Measurements from ENCODE around the gene MOK. TPM values are rescaled to one million over a fixed set of nuclear protein-coding genes. Genes with fewer than 3 reads are reported as not detected.
A peak's percentile ranks its signal among the peaks of the same experiment; 100 is the strongest.

MOK gene
- total and polyA plus RNA-seq, 2 of the 4 experiments (the other 2 are of a cell fraction) = 16.8 to 48.5 TPM

- H3K4me1 ChIP-seq (ENCODE audit: control insufficient read depth, insufficient read depth, low read length) = peaks cover 4% of the 10 kb centered on the region
- CTCF ChIA-PET = interaction anchor here (0.8 kb wide), 1 partner anchor 75 kb away, joined by 3 read pairs; no protein-coding TSS in a partner anchor
- H3K4ac ChIP-seq (ENCODE audit: low read depth, low read length) = peak overlapping the region; percentile 39; the same call in 1 of the 2 replicates
- DNase-seq (no peak), ATAC-seq (ENCODE audit: low read depth) (no peak)
- no peak overlapping the region for H3K14ac ChIP-seq (replicated peaks; ENCODE audit: low read depth, low read length)
- H2BK120ac ChIP-seq (ENCODE audit: low read depth, low read length) = peak overlapping the region; percentile 19; the same call in 1 of the 2 replicates
- no peak overlapping the region for H3K9ac ChIP-seq (ENCODE audit: low read depth, low read length)
- H3K4me3 ChIP-seq (ENCODE audit: insufficient read depth, low read depth, low read length) = peak overlapping the region; percentile 0; the same call in 1 of the 2 replicates
- H2BK5ac ChIP-seq (ENCODE audit: low read depth, low read length, poor library complexity, severe bottlenecking) = peak overlapping the region; percentile 23
- no peak overlapping the region for H2AFZ ChIP-seq (replicated peaks; ENCODE audit: low read length, poor library complexity)
- no peak overlapping the region for H3K56ac ChIP-seq (ENCODE audit: extremely low read depth, insufficient read depth, low read length)
- H3K36me3 ChIP-seq (ENCODE audit: control insufficient read depth, insufficient read depth, low read length) = no peaks in the 10 kb centered on the region
- WGBS, 2 experiments (ENCODE audit: extremely low coverage in 2 of 2, insufficient read length in 1 of 2) = 60% methylated on average over 1 of the region's 4 CpGs; no CpG with 5 or more reads in 1 of the 2 experiments
- dilution Hi-C loops (cut with HindIII; ENCODE audit: low sequenced_read_pairs, unreplicated experiment) = no loop called here
- peak overlapping the region; percentile 14; the same call in 1 of the 2 replicates for H3K18ac ChIP-seq (ENCODE audit: low read depth, low read length)
- TF ChIP-seq RAD21 (IDR thresholded peaks at IDR 0.05; ENCODE audit: low read length) (no peak), SMC3 (IDR thresholded peaks at IDR 0.05; ENCODE audit: low read depth, low read length) (no peak)
- TF ChIP-seq, protein P1, sequence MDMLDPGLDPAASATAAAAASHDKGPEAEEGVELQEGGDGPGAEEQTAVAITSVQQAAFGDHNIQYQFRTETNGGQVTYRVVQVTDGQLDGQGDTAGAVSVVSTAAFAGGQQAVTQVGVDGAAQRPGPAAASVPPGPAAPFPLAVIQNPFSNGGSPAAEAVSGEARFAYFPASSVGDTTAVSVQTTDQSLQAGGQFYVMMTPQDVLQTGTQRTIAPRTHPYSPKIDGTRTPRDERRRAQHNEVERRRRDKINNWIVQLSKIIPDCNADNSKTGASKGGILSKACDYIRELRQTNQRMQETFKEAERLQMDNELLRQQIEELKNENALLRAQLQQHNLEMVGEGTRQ (IDR thresholded peaks at IDR 0.05; ENCODE audit: low read depth, low read length) = no peak
- H3K79me1 ChIP-seq (ENCODE audit: low read depth in 1 of 2, low read length in 2 of 2) = peaks cover 0 to 3% of the 10 kb centered on the region in 2 experiments; a peak in 1 of 4 replicates
- no peak overlapping the region for H2BK15ac ChIP-seq (ENCODE audit: low read depth, low read length)
- no peak overlapping the region for H2AK9ac ChIP-seq (replicated peaks; ENCODE audit: low read depth, low read length, poor library complexity)
- H4K5ac ChIP-seq (ENCODE audit: low read depth, low read length) = no peak overlapping the region; the same call in 1 of the 2 replicates
- BruUV-seq (replicated peaks) = no TSS peak
- no peaks in the 10 kb centered on the region for H3K27me3 ChIP-seq (ENCODE audit: control insufficient read depth, insufficient read depth, low read length)
- intact Hi-C loops (cut with micrococcal nuclease) = no loop called here
- no peaks in the 10 kb centered on the region for H4K20me1 ChIP-seq (ENCODE audit: insufficient read depth, low read length)
- no peak overlapping the region; the same call in 1 of the 2 replicates for H3K4me2 ChIP-seq (ENCODE audit: low read depth, low read length)
- H3K9me3 ChIP-seq (ENCODE audit: control insufficient read depth, insufficient read depth, low read length) = peaks cover 2% of the 10 kb centered on the region
- H4K8ac ChIP-seq (ENCODE audit: low read depth in 2 of 2, low read length in 2 of 2) = no peak overlapping the region
- in situ Hi-C loops (cut with MboI; ENCODE audit: low sequenced_read_pairs) = loop anchor here (5.0 kb wide), 1 partner anchor 73 kb away; no protein-coding TSS in a partner anchor
- no peaks in the 10 kb centered on the region for H3K9me1 ChIP-seq (ENCODE audit: insufficient read depth, low read length)
- no peak overlapping the region for H4K91ac ChIP-seq (ENCODE audit: insufficient read depth, low read depth, low read length)
- no peak overlapping the region for H2BK20ac ChIP-seq (ENCODE audit: low read depth, low read length)
- H3K27ac ChIP-seq (ENCODE audit: insufficient read depth, low read length) = no peak overlapping the region
- no peak overlapping the region for H3K23ac ChIP-seq (ENCODE audit: low read depth, low read length)
- H2AK5ac ChIP-seq (ENCODE audit: low read depth, low read length) = no peak overlapping the region
- POLR2A ChIA-PET (ENCODE audit: unreplicated experiment) = no interaction called here
Measured at GRCh38 chr14:102239231-102239630, 65.7 kb downstream of the MOK start.
